DMS79 (cell line): ENCODE measurements around the gene SNTG2.

Source experiments
- DNase-seq: peaks from one replicate; lab custom pipeline; 2025; lab: John Stamatoyannopoulos, UW

The SNTG2 gene

GRCh38 chr2:1002350-1002749 is 51.7 kb downstream of the SNTG2 start:
- no peak for DNase-seq

GRCh38 chr2:1004398-1004797 is 53.7 kb downstream of the SNTG2 start:
- DNase-seq: no peak

GRCh38 chr2:1010415-1010930 is 59.8 kb downstream of the SNTG2 start:
- DNase-seq: peak; percentile 75

GRCh38 chr2:1011006-1011405 is 60.4 kb downstream of the SNTG2 start:
- DNase-seq: peak; percentile 33

- no peak for DNase-seq
These were observed 61.3 kb downstream of the SNTG2 start for GRCh38 chr2:1011985-1012384.

- DNase-seq: no peak
These were observed 64.2 kb downstream of the SNTG2 start for GRCh38 chr2:1014802-1015201.

GRCh38 chr2:1016500-1016899 is 65.9 kb downstream of the SNTG2 start:
- no peak for DNase-seq

GRCh38 chr2:1017827-1018226 is 67.2 kb downstream of the SNTG2 start:
- DNase-seq: no peak

GRCh38 chr2:1020206-1020605 is 69.6 kb downstream of the SNTG2 start:
- no peak for DNase-seq

- DNase-seq: no peak
These were observed 71.5 kb downstream of the SNTG2 start for GRCh38 chr2:1022178-1022577.

- DNase-seq: peak; percentile 57
These were observed 74.3 kb downstream of the SNTG2 start for GRCh38 chr2:1024981-1025380.

- peak; percentile 31 for DNase-seq
These were observed 75.5 kb downstream of the SNTG2 start for GRCh38 chr2:1026141-1026540.

GRCh38 chr2:1028831-1029230 is 78.2 kb downstream of the SNTG2 start:
- DNase-seq: no peak

- DNase-seq: no peak
These were observed 81.4 kb downstream of the SNTG2 start for GRCh38 chr2:1032030-1032429.

GRCh38 chr2:1033069-1033468 is 82.4 kb downstream of the SNTG2 start:
- DNase-seq: no peak

- peak; percentile 25 for DNase-seq
These were observed 86.4 kb downstream of the SNTG2 start for GRCh38 chr2:1037066-1037465.

- DNase-seq: no peak
These were observed 88.9 kb downstream of the SNTG2 start for GRCh38 chr2:1039549-1039948.

GRCh38 chr2:1041012-1041805 is 90.6 kb downstream of the SNTG2 start:
- no peak for DNase-seq

- no peak for DNase-seq
These were observed 94.5 kb downstream of the SNTG2 start for GRCh38 chr2:1045109-1045508.

- DNase-seq: no peak
These were observed 95.4 kb downstream of the SNTG2 start for GRCh38 chr2:1046067-1046466.

- no peak for DNase-seq
These were observed 96.8 kb downstream of the SNTG2 start for GRCh38 chr2:1047485-1047884.

GRCh38 chr2:1049691-1050090 is 99.0 kb downstream of the SNTG2 start:
- DNase-seq: no peak

- no peak for DNase-seq
These were observed 100.4 kb downstream of the SNTG2 start for GRCh38 chr2:1051075-1051474.

GRCh38 chr2:1052771-1053191 is 102.1 kb downstream of the SNTG2 start:
- DNase-seq: no peak
